Stimulated activated CD4-positive, alpha-beta T cell treated with anti-CD3 and anti-CD28 coated beads, Interleukin-12 subunit alpha, Interleukin-12 subunit beta, amount 100 ng/mL, for 24 hours (primary cell): Measurements from ENCODE around the gene DOCK9.

Source experiments
- DNase-seq, 2 experiments: peaks; one replicate each; pipeline ENCODE4 v3.0.0-alpha.2; 2020; ENCODE audit warnings: low read depth in 2 of 2

DOCK9 gene, protein sequence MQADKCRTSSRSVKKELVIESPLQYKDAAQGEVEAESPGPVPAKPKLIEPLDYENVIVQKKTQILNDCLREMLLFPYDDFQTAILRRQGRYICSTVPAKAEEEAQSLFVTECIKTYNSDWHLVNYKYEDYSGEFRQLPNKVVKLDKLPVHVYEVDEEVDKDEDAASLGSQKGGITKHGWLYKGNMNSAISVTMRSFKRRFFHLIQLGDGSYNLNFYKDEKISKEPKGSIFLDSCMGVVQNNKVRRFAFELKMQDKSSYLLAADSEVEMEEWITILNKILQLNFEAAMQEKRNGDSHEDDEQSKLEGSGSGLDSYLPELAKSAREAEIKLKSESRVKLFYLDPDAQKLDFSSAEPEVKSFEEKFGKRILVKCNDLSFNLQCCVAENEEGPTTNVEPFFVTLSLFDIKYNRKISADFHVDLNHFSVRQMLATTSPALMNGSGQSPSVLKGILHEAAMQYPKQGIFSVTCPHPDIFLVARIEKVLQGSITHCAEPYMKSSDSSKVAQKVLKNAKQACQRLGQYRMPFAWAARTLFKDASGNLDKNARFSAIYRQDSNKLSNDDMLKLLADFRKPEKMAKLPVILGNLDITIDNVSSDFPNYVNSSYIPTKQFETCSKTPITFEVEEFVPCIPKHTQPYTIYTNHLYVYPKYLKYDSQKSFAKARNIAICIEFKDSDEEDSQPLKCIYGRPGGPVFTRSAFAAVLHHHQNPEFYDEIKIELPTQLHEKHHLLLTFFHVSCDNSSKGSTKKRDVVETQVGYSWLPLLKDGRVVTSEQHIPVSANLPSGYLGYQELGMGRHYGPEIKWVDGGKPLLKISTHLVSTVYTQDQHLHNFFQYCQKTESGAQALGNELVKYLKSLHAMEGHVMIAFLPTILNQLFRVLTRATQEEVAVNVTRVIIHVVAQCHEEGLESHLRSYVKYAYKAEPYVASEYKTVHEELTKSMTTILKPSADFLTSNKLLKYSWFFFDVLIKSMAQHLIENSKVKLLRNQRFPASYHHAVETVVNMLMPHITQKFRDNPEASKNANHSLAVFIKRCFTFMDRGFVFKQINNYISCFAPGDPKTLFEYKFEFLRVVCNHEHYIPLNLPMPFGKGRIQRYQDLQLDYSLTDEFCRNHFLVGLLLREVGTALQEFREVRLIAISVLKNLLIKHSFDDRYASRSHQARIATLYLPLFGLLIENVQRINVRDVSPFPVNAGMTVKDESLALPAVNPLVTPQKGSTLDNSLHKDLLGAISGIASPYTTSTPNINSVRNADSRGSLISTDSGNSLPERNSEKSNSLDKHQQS (N-terminal part only)

DNA sequence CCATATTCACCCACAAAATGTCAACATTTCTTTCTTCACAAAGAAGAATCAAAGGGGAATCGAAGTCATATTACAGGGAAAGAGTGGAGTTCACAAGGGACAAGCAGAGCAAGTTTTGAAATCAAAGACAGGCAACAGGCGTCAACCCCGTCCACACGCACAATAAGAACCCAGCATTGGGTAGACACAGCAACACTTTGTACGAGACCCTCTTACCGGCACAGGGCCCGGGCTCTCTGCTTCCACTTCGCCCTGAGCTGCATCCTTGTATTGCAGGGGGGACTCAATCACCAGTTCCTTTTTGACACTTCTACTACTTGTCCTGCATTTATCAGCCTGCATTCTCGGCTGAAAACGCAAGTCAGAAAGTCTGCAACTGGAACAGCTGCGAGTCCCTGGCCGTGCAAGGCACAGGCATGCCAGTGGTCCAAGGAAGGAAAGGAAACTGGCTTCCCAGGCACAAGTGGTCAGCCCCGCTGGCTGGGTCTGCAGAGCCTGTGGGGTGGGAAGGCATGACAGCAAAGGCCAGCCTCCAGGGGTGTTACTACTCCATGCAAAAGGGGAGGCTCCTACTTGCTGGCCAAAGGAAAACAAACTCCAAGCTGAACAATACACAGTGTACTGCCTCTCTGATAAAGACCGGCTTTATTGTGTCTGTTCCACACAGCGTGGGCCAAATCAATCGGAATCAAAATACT, at the start of gene DOCK9:
Gene DOCK9 (minus strand): TSS at position 497 of the 698 bp plus-strand sequence. CDS start 155 bp downstream, at position 342.
- no peak for DNase-seq

DNA sequence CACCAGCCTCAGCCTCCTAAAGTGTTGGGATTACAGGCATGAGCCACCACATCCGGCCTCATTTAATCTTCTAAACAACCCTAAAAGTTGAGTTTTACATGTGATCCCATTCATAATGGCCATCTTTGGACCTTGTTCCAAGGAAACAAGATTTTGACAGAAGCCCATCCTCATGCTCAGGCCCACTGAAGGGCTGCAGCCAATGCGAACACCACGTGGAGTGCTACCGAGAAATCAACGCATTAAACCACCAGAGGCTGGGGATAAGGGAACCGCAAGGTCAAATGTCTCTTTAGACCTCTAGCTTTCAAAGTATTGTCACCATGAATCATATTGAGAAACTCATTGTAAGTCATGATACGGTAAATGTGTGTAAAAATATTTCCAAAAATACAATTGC, 49.4 kb upstream of the DOCK9 start:
- no peak for DNase-seq

DNA sequence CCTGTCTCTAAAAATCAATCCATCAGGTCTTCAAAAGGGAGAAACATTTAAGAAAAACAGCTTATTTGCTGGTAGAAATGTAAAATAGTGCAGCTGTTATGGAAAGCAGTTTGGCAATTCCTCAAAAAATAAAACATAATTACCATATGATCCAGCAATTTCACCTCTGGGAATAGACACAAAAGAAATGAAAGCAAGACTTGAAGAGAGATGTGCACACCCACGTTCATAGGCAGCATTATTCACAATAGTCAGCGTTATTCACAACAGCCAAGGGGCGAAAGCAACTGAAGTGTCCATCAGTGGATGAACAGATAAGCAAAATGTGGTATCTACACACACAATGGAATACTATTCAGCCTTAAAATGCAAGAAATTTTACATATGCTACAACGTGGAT, 45.1 kb upstream of the DOCK9 start:
- no peak for DNase-seq

DNA sequence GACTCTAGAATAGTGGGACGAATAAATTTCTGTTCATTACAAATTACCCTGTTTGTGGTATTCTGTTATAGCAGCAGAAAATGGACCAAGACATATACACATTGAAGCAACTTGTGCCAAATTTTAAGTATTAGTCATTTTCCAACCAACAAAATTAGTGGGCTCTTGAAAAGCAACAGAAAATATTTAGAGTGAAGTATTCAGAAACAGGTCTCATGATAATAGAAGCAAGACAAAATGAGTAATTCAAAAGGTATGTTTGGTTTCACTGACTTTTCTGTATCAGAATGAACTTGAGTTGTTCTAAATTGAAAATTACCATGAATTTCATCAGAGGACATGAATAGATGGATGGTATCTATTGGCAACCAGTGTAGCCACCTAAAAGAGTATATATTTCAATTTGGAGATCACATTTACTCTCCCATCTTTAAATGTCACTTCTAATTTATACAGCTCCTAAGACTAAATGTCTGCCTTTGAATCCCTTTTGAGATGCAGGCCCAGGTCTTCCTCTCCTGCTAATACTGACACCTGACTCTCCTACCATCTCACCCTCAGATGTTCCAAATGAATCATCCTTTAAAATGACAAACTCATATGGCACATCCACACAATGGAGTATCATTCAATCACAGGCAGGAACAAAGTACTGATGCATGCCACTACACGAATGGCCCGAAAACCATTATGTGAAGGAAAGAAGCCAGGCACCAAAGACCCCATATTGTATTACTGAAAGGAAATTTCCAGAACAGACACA, 40.7 kb upstream of the DOCK9 start:
- no peak for DNase-seq

DNA sequence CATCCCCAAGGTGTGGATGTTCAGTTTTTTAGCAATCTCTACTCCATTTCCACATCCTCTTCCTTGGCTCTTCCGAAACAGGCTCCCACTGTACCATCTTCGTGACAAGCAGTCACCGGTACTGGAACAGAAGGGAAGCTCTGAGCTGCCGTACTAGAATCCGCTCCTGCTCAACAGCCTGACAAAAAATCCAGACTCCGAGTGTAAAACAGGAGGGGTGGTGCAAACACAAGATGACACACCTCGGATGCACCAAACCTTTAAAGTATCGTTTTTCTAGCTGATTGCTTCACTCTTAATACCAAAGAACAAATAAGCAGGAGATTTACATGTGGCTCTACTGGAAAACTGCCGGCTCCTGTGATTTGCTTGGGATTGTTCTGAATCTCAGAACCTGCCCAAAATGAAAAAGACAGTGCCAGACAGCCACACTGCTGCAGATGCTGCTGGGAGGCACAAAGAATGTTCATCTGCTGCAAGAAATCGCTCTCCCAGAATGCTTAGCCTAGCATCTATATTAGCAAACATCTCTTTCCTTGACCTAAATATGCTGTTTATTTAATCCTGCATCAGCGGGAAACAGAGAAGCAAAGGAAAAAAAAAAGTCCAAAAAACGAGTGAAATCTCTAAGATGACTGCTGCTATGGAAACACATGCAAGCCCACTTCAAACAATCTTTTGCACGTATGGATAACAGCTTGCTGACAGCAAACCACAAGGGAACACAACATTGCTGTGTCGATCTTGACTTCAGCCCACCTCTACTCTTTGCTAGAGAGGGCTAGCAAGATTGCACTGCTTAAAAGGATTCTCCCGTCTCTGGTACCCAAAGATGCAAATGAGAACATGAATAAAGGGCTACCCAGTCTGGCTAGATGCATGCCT, 38.0 kb upstream of the DOCK9 start:
- DNase-seq = no peak

DNA sequence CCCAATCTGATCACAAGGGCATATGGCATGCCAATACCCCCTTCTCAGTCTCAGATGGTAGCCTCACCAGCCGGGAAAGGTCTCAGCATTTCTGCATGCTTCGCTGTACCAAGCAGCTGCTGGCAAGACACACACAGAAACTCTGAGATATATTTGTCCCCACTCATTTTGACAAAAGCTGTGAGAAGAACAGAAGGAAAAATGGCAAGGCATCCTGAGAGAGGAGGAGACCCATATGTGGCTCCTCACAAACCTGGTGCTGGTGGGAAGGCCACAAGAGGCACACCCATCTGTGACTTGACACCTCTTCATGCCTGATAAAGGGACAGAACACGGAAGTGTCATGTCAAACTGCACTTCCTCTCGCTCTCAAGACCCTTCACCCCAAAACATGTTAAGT, 36.7 kb upstream of the DOCK9 start:
- DNase-seq = no peak

DNA sequence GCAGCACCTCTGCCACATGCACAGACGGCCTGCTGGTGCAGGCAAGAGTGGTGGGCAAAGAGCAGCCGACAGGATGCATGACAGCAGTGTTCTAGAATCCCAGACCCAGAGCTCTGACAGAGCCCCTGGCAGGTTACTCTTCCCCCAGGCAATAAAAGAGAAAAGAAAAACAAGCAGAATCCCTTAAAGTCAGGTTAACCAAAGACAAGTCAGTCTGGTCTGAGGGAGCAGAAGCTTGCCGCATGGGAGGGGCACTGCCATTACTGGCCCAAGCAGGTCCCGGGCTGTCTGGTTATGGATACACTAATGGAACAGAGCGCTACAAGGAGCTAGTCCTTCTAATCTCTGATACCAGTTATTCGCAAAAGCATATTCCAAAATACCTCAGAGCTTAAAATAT, 36.1 kb upstream of the DOCK9 start:
- DNase-seq = no peak

DNA sequence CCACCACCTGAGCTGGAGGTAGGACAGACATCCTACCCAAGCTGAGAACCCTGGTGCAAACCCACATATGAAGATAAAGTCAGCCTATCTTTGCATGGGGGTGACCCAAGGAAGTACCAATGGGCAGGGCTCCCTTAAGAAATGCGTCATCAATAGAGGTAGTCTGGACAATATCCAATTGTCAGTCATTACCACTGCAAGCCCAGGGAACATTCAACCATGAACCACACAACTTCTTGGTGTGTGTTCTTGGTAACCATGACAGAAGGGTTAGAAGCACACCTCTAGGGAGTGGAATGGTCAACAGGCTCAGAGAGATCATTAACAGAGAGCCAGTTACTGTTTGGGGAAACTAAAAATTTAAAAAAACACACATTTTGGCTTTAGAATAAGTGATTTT, 34.7 kb upstream of the DOCK9 start:
- no peak for DNase-seq

DNA sequence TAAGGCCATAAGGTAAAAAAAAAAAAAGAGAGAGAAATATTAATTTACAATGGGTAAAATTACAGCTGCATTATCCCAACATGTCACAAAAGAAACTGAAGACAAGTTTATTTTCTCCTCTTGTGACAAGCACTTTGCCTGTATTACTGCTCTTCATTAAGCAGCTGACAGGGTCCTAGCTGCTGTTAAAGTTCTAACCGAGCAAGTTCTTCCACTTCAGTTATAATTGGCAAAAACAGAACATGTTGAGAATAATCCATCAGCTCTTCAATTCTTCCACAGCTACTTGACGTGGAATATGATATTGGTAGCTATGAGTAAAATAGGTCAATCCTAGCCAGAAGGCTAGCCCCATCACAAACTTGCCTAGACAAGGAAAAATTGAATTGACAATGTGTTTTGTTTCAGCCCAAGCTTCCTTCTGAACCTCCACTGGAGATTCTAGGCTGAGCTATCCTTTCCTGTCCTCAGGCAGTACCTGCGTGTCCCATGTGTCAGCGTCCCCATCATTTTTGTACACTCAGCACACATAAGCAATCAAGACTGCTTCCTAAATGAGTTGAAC, 32.2 kb upstream of the DOCK9 start:
- DNase-seq = no peak

DNA sequence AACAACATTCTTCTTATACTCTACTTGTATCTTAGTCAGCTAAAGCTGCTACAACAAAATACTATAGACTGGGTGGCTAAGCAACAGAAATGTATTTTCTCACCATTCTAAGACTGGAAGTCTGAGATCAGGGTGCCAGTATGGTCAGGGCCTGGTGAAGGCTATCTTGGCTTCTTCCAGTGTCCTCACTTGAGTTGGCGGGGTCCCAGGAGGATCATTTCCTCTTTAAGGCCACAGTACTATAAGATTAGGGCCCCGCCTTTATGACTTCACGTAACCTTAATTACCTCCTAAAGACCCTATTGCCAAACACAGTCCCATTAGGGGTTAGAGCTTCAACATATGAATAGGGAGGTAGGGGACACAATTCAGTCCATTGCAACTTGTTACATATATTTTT, 30.7 kb upstream of the DOCK9 start:
- no peak for DNase-seq

DNA sequence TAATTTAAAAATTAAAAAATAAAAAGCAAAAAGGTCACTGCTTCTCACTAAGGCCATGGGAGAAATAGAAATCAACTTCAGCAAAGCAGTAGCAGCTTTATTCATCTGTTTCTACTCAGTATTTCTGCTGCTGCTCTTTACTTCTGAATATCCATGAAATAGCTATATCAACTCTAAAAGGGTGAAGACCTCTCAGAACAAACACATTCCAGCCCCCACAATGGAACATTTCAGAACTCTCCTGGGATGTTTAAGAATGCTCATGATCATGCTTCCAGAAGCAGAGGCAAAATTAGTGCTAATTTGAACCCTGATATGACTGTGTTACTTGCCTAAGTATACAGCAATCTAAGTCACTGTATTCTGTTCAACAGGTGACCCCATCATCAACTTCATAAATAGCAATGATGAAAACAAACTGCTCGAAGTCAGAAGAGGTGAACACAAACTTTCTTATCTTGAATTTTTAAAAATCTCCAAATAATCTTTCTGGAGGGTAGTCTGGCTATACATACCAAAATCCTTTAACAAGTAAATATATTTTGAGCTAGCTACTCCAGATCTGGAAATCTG, 29.6 kb upstream of the DOCK9 start:
- no peak for DNase-seq

DNA sequence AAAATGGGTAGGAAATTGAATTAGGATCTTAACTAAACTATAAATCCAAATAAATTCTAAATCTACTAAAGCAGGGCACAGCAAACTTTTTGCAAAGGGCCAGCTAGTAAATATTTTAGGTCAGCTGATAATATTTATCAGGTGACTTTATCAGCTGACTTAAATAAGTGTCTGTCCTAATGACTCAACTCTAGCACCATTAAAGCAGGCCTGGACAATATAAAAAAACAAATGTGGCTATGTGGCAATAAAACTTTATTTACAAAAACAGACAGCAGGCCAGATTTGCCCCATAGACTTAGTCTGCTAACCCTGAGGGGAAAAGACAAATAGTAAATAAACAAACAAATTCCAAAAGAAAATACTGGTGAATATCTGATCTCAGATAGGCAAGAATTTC, 27.7 kb upstream of the DOCK9 start:
- DNase-seq = no peak

DNA sequence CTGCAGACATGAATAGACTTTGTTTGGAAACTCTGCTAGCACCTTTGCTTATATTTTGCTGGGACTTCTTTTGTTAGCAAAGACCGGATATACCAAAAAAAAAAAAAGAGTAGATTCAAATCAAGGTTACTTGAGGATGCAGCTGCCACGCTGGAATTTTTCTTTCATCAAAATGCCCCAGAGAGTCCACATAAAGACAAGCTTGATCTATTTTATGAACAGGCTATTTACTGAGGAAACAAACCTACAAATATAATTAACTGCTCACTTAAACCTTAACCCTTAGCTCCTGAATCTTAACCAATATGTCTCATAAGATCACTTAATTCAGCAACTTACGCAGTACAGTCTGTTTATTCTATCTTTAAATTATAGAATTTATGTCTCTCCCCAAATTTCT, 27.1 kb upstream of the DOCK9 start:
- DNase-seq = no peak

DNA sequence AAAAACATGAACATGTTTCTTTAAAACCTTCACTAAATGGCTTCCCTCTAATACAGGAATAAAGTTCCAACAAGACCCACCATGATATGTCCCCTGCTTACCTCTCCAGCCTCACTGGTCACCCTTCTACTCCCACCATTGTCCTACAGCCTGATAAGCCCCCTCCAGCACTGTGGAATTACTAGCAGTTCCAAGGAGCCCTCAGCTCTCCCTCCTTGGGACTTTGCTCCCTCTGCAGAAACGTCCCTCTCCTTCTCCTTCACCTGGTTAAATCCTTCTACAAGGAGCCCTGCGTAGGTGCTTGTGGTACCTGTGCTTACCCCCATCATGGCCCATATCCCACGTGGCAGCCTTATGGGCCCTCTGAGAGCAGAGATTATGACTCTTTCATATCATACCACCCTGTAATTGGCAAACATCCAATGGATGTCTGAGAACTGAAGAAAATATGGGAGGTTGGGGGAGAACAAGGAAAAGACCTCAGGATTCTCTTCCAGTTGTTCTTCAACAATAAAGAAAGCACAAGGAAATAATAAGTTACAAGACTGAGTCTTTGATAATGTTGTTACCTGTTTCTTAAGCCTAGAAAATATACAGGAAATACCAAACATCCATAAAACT, 26.1 kb upstream of the DOCK9 start:
- DNase-seq = no peak

DNA sequence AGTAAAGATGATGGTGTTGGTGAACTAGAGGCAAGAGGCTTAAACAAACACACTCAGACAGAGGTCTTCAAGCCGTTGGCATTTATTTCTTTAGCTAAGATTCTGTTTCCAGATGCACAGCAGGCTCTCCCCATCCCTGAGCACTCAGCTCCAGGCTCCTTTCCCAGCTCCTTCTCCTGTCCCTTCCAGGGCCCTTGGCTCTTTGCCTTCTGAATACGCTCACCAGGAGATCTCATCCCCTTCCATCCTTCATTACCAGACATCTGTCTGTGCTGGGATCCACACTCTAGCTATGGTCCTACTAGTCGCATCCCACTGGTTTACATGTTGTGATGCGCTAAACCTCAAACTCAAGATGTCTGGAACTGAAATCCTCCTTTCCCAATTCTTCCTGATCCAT, 25.3 kb upstream of the DOCK9 start:
- DNase-seq = no peak

DNA sequence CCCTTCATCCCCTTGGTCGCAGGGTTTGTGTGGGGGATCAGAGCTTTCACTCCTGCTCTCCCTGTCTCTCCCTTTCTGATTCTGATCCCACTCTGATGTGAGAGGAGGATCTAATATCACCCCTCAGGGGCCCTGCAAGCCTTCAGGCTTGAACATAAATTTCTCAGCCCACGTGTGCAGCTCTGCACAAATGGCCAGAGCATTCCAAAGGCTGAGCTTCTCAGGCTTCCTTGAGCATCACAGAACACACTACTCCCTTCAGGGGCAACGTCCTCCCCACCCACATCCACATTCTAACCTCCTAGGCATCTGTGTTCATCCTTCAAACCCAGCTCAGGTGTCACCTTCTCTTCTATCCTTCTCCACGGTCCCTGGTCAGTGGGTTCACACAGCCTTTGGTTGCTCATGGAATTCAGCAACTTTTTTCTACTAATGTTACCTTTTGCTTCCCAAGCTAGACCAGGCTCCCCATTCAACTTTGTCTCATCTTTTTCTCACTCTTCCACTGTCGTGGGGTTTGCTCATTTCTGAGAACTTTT, 24.4 kb upstream of the DOCK9 start:
- DNase-seq = no peak

DNA sequence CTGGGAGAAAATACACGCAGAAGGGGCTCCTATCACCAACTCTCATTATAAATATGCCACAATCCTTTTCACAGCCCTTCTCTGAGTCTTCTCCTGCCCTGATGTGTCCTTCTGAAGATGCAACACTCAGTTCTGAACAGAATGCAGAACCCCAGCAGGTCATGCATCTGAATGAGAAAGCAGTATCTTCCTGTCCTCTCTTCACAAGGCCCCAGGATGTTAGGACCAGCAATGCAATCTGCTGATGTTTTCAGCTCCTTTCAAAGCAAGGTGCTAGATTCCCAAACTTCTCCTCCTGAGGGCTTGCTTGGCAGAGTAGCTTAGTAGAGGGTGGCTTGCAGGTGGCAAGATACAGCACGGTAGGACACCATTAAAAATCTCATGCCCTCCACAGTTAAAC, 22.3 kb upstream of the DOCK9 start:
- DNase-seq = no peak

DNA sequence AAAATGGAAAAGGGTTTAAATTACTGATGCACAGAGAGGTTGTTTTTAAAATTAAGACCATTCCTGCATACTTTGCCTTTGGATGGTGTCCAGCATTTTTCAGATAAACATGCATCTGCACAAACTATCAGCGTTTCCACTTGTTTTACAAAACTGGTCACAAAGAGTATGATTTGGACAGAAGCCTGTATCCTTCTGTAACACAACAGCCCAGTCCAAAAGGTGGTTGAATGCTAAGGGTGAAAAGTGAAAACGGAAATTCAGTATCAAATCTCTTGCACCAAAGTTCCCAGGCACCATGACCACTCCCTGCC, 21.7 kb upstream of the DOCK9 start:
- DNase-seq = no peak
